SK-N-SH treated with all-trans-retinoic acid at 6 μM for 48 hours (cell line): ENCODE results near the gene SLC22A14.

Experiments
- ARNTL ChIP-seq: fragments of 450-650 bp; formaldehyde crosslinking; IDR thresholded peaks from 2 replicates; pipeline ENCODE4 v1.5.0; 2020; ENCODE audit warnings: low read depth, mild to moderate bottlenecking, moderate library complexity, borderline replicate concordance
- ESRRG ChIP-seq: fragments of 250-450 bp; sonication (Bioruptor Pico); IDR thresholded peaks from 2 replicates; pipeline ENCODE4 v1.6.1; 2021; ENCODE audit warnings: mild to moderate bottlenecking
- SNAI2 ChIP-seq: fragments of 250-450 bp; sonication (Bioruptor Pico); IDR thresholded peaks from 2 replicates; pipeline ENCODE4 v1.5.0; 2020; ENCODE audit warnings: mild to moderate bottlenecking, moderate library complexity
- TCF4 ChIP-seq: fragments of 250-450 bp; sonication (Bioruptor Pico); IDR thresholded peaks from 2 replicates; pipeline ENCODE4 v1.8.0; 2021; ENCODE audit warnings: mild to moderate bottlenecking, moderate library complexity, borderline replicate concordance
- TOX ChIP-seq: fragments of 250-450 bp; sonication (Bioruptor Pico); IDR thresholded peaks from 2 replicates; pipeline ENCODE4 v1.8.0; 2021; ENCODE audit warnings: mild to moderate bottlenecking, moderate library complexity, borderline replicate concordance
- ZC3H10 ChIP-seq: fragments of 250-450 bp; sonication (Bioruptor Pico); IDR thresholded peaks from 2 replicates; pipeline ENCODE4 v1.5.1; 2021; ENCODE audit warnings: mild to moderate bottlenecking, moderate library complexity
- ZFP3 ChIP-seq: fragments of 250-450 bp; sonication (Bioruptor Pico); IDR thresholded peaks from 2 replicates; pipeline ENCODE4 v1.5.0; 2020; ENCODE audit warnings: mild to moderate bottlenecking, moderate library complexity
- ZFP30 ChIP-seq: fragments of 450-650 bp; formaldehyde crosslinking; IDR thresholded peaks from 2 replicates; pipeline ENCODE4 v1.5.0; 2022; ENCODE audit warnings: mild to moderate bottlenecking, moderate library complexity
- ZNF565 ChIP-seq: fragments of 450-650 bp; formaldehyde crosslinking; conservative IDR thresholded peaks from 2 replicates; pipeline ENCODE4 v1.5.0; 2020; ENCODE audit warnings: low read depth, mild to moderate bottlenecking, moderate library complexity
- TF ChIP-seq, protein P1 (sequence below): fragments of 250-450 bp; sonication (Bioruptor Pico); IDR thresholded peaks from 2 replicates; pipeline ENCODE4 v1.8.0; 2020; ENCODE audit warnings: mild to moderate bottlenecking, moderate library complexity, borderline replicate concordance
- TF ChIP-seq, protein P2 (sequence below): fragments of 250-450 bp; sonication (Bioruptor Pico); IDR thresholded peaks from 2 replicates; pipeline ENCODE4 v1.5.1; 2020; ENCODE audit warnings: low read depth, mild to moderate bottlenecking, moderate library complexity
- TF ChIP-seq, protein P3 (sequence below): fragments of 250-450 bp; sonication (Bioruptor Pico); IDR thresholded peaks from 2 replicates; pipeline ENCODE4 v1.8.0; 2021; ENCODE audit warnings: low read depth, mild to moderate bottlenecking, moderate library complexity, borderline replicate concordance

DNA sequence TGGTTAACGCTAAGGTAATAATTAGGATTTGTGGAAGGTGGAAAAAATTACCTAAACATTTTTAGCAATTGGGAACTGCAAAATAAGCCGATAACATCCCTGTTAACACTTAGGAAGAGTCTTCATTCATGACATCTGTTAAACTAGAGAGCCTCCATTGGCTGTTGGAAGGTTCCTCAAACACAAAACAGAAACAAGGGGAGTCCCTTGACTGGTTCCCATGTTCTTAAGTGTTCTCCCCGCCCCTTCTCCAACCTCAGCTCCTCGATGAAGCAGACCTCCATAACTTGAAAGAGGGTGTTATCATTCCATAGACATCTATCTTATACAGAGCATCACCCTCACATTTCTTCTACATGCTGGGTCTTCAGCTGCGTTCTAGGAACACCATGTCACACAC is 14.0 kb upstream of the SLC22A14 start:
- TF ChIP-seq ZFP3 (CRISPR knock-in tag): no peak
- no peak for TF ChIP-seq ZFP30 (CRISPR knock-in tag)
- TF ChIP-seq ZNF565 (CRISPR knock-in tag): no peak
- no peak for TF ChIP-seq ESRRG
- TF ChIP-seq SNAI2 (CRISPR knock-in tag): no peak
- TF ChIP-seq, protein P1, sequence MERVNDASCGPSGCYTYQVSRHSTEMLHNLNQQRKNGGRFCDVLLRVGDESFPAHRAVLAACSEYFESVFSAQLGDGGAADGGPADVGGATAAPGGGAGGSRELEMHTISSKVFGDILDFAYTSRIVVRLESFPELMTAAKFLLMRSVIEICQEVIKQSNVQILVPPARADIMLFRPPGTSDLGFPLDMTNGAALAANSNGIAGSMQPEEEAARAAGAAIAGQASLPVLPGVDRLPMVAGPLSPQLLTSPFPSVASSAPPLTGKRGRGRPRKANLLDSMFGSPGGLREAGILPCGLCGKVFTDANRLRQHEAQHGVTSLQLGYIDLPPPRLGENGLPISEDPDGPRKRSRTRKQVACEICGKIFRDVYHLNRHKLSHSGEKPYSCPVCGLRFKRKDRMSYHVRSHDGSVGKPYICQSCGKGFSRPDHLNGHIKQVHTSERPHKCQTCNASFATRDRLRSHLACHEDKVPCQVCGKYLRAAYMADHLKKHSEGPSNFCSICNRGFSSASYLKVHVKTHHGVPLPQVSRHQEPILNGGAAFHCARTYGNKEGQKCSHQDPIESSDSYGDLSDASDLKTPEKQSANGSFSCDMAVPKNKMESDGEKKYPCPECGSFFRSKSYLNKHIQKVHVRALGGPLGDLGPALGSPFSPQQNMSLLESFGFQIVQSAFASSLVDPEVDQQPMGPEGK (CRISPR knock-in tag): no peak
- no peak for TF ChIP-seq ZC3H10
- TF ChIP-seq, protein P2, sequence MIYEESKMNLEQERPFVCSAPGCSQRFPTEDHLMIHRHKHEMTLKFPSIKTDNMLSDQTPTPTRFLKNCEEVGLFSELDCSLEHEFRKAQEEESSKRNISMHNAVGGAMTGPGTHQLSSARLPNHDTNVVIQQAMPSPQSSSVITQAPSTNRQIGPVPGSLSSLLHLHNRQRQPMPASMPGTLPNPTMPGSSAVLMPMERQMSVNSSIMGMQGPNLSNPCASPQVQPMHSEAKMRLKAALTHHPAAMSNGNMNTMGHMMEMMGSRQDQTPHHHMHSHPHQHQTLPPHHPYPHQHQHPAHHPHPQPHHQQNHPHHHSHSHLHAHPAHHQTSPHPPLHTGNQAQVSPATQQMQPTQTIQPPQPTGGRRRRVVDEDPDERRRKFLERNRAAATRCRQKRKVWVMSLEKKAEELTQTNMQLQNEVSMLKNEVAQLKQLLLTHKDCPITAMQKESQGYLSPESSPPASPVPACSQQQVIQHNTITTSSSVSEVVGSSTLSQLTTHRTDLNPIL (CRISPR knock-in tag): no peak
- TF ChIP-seq TCF4 (CRISPR knock-in tag): no peak
- TF ChIP-seq, protein P3, sequence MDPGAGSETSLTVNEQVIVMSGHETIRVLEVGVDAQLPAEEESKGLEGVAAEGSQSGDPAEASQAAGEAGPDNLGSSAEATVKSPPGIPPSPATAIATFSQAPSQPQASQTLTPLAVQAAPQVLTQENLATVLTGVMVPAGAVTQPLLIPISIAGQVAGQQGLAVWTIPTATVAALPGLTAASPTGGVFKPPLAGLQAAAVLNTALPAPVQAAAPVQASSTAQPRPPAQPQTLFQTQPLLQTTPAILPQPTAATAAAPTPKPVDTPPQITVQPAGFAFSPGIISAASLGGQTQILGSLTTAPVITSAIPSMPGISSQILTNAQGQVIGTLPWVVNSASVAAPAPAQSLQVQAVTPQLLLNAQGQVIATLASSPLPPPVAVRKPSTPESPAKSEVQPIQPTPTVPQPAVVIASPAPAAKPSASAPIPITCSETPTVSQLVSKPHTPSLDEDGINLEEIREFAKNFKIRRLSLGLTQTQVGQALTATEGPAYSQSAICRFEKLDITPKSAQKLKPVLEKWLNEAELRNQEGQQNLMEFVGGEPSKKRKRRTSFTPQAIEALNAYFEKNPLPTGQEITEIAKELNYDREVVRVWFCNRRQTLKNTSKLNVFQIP (CRISPR knock-in tag): no peak
- no peak for TF ChIP-seq ARNTL (CRISPR knock-in tag)
- TF ChIP-seq TOX (CRISPR knock-in tag): no peak
